K562 (cell line): ENCODE measurements around the gene DNMT1. TPM values are rescaled to one million over a fixed set of nuclear protein-coding genes. Genes with fewer than 3 reads are reported as not detected.

Source experiments
- CHD4 ChIP-seq: fragments of 200-600 bp; sonication (generic); IDR thresholded peaks from 3 replicates; pipeline ENCODE4 v1.6.1; 2012; ENCODE audit warnings: low read depth, mild to moderate bottlenecking, mixed read lengths, low read length, inconsistent platforms; ENCODE audit not compliant: insufficient read depth, insufficient replicate concordance, poor library complexity, severe bottlenecking
- HDAC2 ChIP-seq: fragments of 450-650 bp; IDR thresholded peaks from 2 replicates; pipeline ENCODE4 v1.6.1; 2016; ENCODE audit warnings: mild to moderate bottlenecking
- IRF2 ChIP-seq: sonication (generic); formaldehyde crosslinking; IDR thresholded peaks from 2 replicates; pipeline ENCODE4 v1.8.1; 2022; ENCODE audit warnings: mild to moderate bottlenecking, missing genetic modification reagents
- KAT7 ChIP-seq: sonication (generic); formaldehyde crosslinking; IDR thresholded peaks from 2 replicates; pipeline ENCODE4 v1.8.0; 2022; ENCODE audit warnings: missing genetic modification reagents, mild to moderate bottlenecking, borderline replicate concordance
- MCM5 ChIP-seq: fragments of 450-650 bp; IDR thresholded peaks from 2 replicates; pipeline ENCODE4 v1.6.1; 2016; ENCODE audit warnings: low read depth
- MNT ChIP-seq, 2 experiments: fragments of 450-650 bp; conservative IDR thresholded peaks; 2 replicates each; pipeline ENCODE4 v1.6.1; 2017; ENCODE audit warnings: mild to moderate bottlenecking in 2 of 2, moderate library complexity in 2 of 2
- RBM14 ChIP-seq: fragments of 200-400 bp; formaldehyde crosslinking; IDR thresholded peaks from 2 replicates; pipeline ENCODE4 v1.6.1; 2018; ENCODE audit warnings: low read depth, mild to moderate bottlenecking, low read length, moderate library complexity, borderline replicate concordance; ENCODE audit not compliant: insufficient read depth
- XRCC5 ChIP-seq: fragments of 200-400 bp; formaldehyde crosslinking; IDR thresholded peaks from 2 replicates; pipeline ENCODE4 v1.6.1; 2017; ENCODE audit warnings: low read depth, mild to moderate bottlenecking, low read length
- ZNF277 ChIP-seq: fragments of 250-450 bp; sonication (Bioruptor Pico); IDR thresholded peaks from 2 replicates; pipeline ENCODE4 v1.8.0; 2022; ENCODE audit warnings: inconsistent platforms, mild to moderate bottlenecking, moderate library complexity, borderline replicate concordance
- polyA plus RNA-seq, 8 experiments: library from polyadenylated mRNA; depleted of rRNA in 4 of 8; stranded (reverse) in 5 of 8; unstranded in 3 of 8; fragments of >200 nt; fragmentation: Nextera tagmentation in 2 of 8; fragmentation: Illumina TruSeq in 1 of 8; extraction: Ambion mirVana in 2 of 8; extraction: Trizol in 1 of 8; gene quantifications; 2 replicates each; pipeline versions ENCODE4 v1.2.1 to v1.2.3, GENCODE V29; 2011 to 2014; ENCODE audit warnings: inconsistent platforms in 1 of 8, missing spikeins in 1 of 8
- total RNA-seq, 7 experiments: library from RNA; depleted of rRNA in 6 of 7; stranded (reverse); fragments of >200 nt in 6 of 7; fragmentation: Illumina TruSeq in 2 of 7; extraction: Trizol in 2 of 7; gene quantifications; 2 replicates each; pipeline versions ENCODE4 v1.2.1 to v1.2.3, GENCODE V29; 2011 to 2021; ENCODE audit warnings: low replicate concordance in 1 of 7
- TF ChIP-seq, protein P1 (sequence below): IDR thresholded peaks from 3 replicates; pipeline ENCODE4 v1.6.1; 2011; ENCODE audit warnings: borderline replicate concordance, mild to moderate bottlenecking, moderate library complexity; ENCODE audit not compliant: insufficient read length; ENCODE audit errors: extremely low read depth

DNMT1 gene
- total and polyA plus RNA-seq, 9 of the 15 experiments (the other 6 are each of a cell fraction or from before 2014, with no cell fraction given): 80.1 to 271 (median 121) TPM

- TF ChIP-seq, protein P1, sequence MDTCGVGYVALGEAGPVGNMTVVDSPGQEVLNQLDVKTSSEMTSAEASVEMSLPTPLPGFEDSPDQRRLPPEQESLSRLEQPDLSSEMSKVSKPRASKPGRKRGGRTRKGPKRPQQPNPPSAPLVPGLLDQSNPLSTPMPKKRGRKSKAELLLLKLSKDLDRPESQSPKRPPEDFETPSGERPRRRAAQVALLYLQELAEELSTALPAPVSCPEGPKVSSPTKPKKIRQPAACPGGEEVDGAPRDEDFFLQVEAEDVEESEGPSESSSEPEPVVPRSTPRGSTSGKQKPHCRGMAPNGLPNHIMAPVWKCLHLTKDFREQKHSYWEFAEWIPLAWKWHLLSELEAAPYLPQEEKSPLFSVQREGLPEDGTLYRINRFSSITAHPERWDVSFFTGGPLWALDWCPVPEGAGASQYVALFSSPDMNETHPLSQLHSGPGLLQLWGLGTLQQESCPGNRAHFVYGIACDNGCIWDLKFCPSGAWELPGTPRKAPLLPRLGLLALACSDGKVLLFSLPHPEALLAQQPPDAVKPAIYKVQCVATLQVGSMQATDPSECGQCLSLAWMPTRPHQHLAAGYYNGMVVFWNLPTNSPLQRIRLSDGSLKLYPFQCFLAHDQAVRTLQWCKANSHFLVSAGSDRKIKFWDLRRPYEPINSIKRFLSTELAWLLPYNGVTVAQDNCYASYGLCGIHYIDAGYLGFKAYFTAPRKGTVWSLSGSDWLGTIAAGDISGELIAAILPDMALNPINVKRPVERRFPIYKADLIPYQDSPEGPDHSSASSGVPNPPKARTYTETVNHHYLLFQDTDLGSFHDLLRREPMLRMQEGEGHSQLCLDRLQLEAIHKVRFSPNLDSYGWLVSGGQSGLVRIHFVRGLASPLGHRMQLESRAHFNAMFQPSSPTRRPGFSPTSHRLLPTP: no peak
- peak; percentile 99 for TF ChIP-seq HDAC2
- peak; percentile 50; the same call in 1 of the 2 replicates for TF ChIP-seq XRCC5
- peak; percentile 23; the same call in 1 of the 2 replicates for TF ChIP-seq KAT7
- TF ChIP-seq CHD4: peak; percentile 98
- peak; percentile 100 for TF ChIP-seq IRF2 (CRISPR knock-in tag)
- 0 out of 2 replicates have a peak, but pooled peaks have one; percentile 30 for TF ChIP-seq RBM14
- peak in 1 of 2 experiments; percentile 64; a peak in 3 of 4 replicates for TF ChIP-seq MNT (conservative IDR thresholded peaks at IDR 0.05)
- TF ChIP-seq ZNF277 (CRISPR knock-in tag): no peak
- no peak for TF ChIP-seq MCM5
Measured at GRCh38 chr19:10085641-10086590, 108.8 kb downstream of the DNMT1 start, which contains the start of gene SHFL (continued).
